Breast epithelium (tissue), 3 donors: Measurements from ENCODE around the gene GNPTAB.

Experiments used
- POLR2A ChIP-seq: fragments of 450-650 bp; IDR thresholded peaks from one replicate; pipeline ENCODE4 v1.6.1; 2016; ENCODE audit warnings: antibody characterized with exemption, mild to moderate bottlenecking, moderate library complexity
- POLR2AphosphoS5 ChIP-seq, 3 donors: sonication (generic); formaldehyde crosslinking; IDR thresholded peaks; one replicate each; pipeline ENCODE4 v1.6.1; 2017; ENCODE audit warnings: antibody characterized with exemption in 3 of 3
- TF ChIP-seq, protein P1 (sequence below), 3 donors: fragments of 450-650 bp; IDR thresholded peaks; one replicate each; pipeline ENCODE4 v1.5.1; 2016 to 2017; ENCODE audit warnings: antibody characterized with exemption in 3 of 3, mild to moderate bottlenecking in 3 of 3, moderate library complexity in 3 of 3

DNA sequence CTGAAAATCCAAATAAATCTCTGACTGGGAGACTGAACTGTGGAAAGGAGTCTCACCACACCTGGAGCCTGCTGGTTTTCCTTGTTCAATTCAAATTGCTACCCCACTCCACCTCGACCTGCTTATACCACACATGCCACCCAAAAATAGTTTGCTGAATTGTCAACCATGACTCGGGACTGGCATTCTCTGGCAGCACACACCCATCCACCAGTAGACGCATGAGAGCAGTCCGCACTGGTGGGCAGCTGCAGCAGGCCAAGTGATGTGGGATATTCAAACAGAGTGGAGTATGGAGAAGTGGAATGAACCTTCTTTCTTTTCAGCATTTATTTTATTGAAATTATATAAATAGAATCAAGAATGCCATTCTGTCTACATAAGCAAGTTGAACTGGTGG is 52.8 kb downstream of the GNPTAB start:
- no peak for TF ChIP-seq POLR2AphosphoS5 (IDR thresholded peaks at IDR 0.05)
- TF ChIP-seq POLR2A = no peak
- TF ChIP-seq, protein P1, sequence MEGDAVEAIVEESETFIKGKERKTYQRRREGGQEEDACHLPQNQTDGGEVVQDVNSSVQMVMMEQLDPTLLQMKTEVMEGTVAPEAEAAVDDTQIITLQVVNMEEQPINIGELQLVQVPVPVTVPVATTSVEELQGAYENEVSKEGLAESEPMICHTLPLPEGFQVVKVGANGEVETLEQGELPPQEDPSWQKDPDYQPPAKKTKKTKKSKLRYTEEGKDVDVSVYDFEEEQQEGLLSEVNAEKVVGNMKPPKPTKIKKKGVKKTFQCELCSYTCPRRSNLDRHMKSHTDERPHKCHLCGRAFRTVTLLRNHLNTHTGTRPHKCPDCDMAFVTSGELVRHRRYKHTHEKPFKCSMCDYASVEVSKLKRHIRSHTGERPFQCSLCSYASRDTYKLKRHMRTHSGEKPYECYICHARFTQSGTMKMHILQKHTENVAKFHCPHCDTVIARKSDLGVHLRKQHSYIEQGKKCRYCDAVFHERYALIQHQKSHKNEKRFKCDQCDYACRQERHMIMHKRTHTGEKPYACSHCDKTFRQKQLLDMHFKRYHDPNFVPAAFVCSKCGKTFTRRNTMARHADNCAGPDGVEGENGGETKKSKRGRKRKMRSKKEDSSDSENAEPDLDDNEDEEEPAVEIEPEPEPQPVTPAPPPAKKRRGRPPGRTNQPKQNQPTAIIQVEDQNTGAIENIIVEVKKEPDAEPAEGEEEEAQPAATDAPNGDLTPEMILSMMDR (IDR thresholded peaks at IDR 0.05) = no peak
